Esophagus (tissue), 2 donors: Measurements from ENCODE around the gene HHATL. TPM values are rescaled to one million over a fixed set of nuclear protein-coding genes. Genes with fewer than 3 reads are reported as not detected.

Experiments used
- H3K27ac ChIP-seq, 2 donors: one replicate each; pipeline ENCODE4 v1.5.1; 2013; ENCODE audit warnings: low read depth in 2 of 2, mild to moderate bottlenecking in 2 of 2, inconsistent platforms in 1 of 2, low read length in 1 of 2, moderate library complexity in 1 of 2
- H3K27me3 ChIP-seq, 2 donors: one replicate each; pipeline ENCODE4 v1.6.1; 2013; ENCODE audit warnings: low read length in 2 of 2, control low read depth in 1 of 2, mild to moderate bottlenecking in 1 of 2; ENCODE audit not compliant: insufficient read depth in 2 of 2, control insufficient read depth in 1 of 2
- H3K36me3 ChIP-seq, 2 donors: one replicate each; pipeline ENCODE4 v1.6.1; 2013; ENCODE audit warnings: low read length in 1 of 2; ENCODE audit not compliant: control insufficient read depth in 2 of 2, insufficient read depth in 2 of 2
- H3K4me1 ChIP-seq, 2 donors: one replicate each; pipeline ENCODE4 v1.6.1; 2013; ENCODE audit warnings: low read length in 1 of 2; ENCODE audit not compliant: control insufficient read depth in 2 of 2, insufficient read depth in 2 of 2
- H3K4me3 ChIP-seq, 2 donors: one replicate each; pipeline ENCODE4 v1.5.1; 2013; ENCODE audit warnings: low read length in 2 of 2, mild to moderate bottlenecking in 2 of 2, low read depth in 1 of 2, moderate library complexity in 1 of 2
- H3K9me3 ChIP-seq, 2 donors: one replicate each; pipeline ENCODE4 v1.6.1; 2013; ENCODE audit warnings: mild to moderate bottlenecking in 2 of 2, low read depth in 1 of 2, low read length in 1 of 2, moderate library complexity in 1 of 2; ENCODE audit not compliant: control insufficient read depth in 2 of 2, insufficient read depth in 1 of 2
- WGBS, 2 donors: extraction: QIAGEN DNeasy Blood & Tissue Kit; methylation state at CpG; one replicate each; pipeline ENCODE4 v1.1.7; 2013; 5-methylcytosine and 5-hydroxymethylcytosine counted together
- polyA plus RNA-seq, 2 donors: library from polyadenylated mRNA; stranded (reverse); fragments of 200-250 nt; gene quantifications; one replicate each; pipeline ENCODE4 v1.2.3, GENCODE V29; 2013
- donor health status: healthy with polysubstance abuse.
- donor health status: Bipolar disorder and iron deficiency.

HHATL gene
- polyA plus RNA-seq, 2 donors = 0.12 to 0.41 TPM

DNA sequence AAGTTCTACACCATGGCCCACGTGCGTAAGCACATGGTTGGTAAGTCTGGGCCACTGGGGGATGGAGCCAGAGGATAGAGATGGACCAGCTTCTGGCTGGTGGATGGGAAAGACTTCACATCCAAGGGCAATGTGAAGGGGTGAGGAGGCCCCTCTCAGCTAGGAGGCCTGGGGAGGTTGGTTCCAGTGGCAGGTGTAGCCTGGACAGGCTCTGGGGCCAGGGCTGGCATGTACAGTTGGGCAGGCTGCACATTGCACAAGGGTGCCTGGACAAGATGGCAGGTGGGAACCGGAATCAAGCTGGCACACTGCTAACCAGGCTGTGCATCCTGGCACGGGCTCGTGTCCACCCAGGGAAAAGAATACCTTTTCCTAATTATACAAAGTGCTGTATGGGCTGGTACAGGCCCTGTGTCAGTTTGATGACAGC, 41.0 kb downstream of the HHATL start:
- Histone ChIP-seq H3K27me3 (no peaks in the 10 kb centered on the region), H3K27ac (no peak overlapping the region), H3K4me1 (peaks cover 6 to 14% of the 10 kb centered on the region in 2 donors), H3K4me3 (no peak overlapping the region), H3K36me3 (peaks cover 0 to 5% of the 10 kb centered on the region in 2 donors), H3K9me3 (no peaks in the 10 kb centered on the region)
- 82 to 93% methylated on average over 5 of the region's 5 CpGs for WGBS, 2 donors

GRCh38 chr3:42660898-42661297, 41.7 kb downstream of the HHATL start:
- WGBS, 2 donors = 63 to 77% methylated on average over 4 of the region's 4 CpGs
- peaks cover 0 to 5% of the 10 kb centered on the region in 2 donors for H3K36me3 ChIP-seq
- H3K27me3 ChIP-seq = no peaks in the 10 kb centered on the region
- no peak overlapping the region for H3K27ac ChIP-seq
- peaks cover 10 to 14% of the 10 kb centered on the region in 2 donors for H3K4me1 ChIP-seq
- H3K4me3 ChIP-seq = no peak overlapping the region
- no peaks in the 10 kb centered on the region for H3K9me3 ChIP-seq

GRCh38 chr3:42660131-42660715, 42.4 kb downstream of the HHATL start:
- Histone ChIP-seq H3K36me3 (peaks cover 0 to 5% of the 10 kb centered on the region in 2 donors), H3K27me3 (no peaks in the 10 kb centered on the region), H3K27ac (no peak overlapping the region), H3K4me1 (peaks cover 10 to 14% of the 10 kb centered on the region in 2 donors), H3K4me3 (no peak overlapping the region), H3K9me3 (no peaks in the 10 kb centered on the region)
- WGBS, 2 donors = 33 to 51% methylated on average over 6 of the region's 6 CpGs

GRCh38 chr3:42659451-42660130, 43.0 kb downstream of the HHATL start:
- H3K4me1 ChIP-seq = peaks cover 7 to 16% of the 10 kb centered on the region in 2 donors
- WGBS, 2 donors = 78 to 83% methylated on average over 24 to 25 of the region's 25 CpGs
- H3K36me3 ChIP-seq = peaks cover 0 to 5% of the 10 kb centered on the region in 2 donors
- no peaks in the 10 kb centered on the region for H3K27me3 ChIP-seq
- no peak overlapping the region for H3K27ac ChIP-seq
- no peaks in the 10 kb centered on the region for H3K9me3 ChIP-seq
- H3K4me3 ChIP-seq = no peak overlapping the region

- H3K4me1 ChIP-seq = peaks cover 7 to 16% of the 10 kb centered on the region in 2 donors
- no peak overlapping the region for H3K4me3 ChIP-seq
- H3K27me3 ChIP-seq = no peaks in the 10 kb centered on the region
- peaks cover 0 to 5% of the 10 kb centered on the region in 2 donors for H3K36me3 ChIP-seq
- WGBS, 2 donors = 72 to 85% methylated on average over 22 of the region's 22 CpGs
- H3K27ac ChIP-seq = no peak overlapping the region
- H3K9me3 ChIP-seq = no peaks in the 10 kb centered on the region
Measured at GRCh38 chr3:42658771-42659390, 43.7 kb downstream of the HHATL start.

DNA sequence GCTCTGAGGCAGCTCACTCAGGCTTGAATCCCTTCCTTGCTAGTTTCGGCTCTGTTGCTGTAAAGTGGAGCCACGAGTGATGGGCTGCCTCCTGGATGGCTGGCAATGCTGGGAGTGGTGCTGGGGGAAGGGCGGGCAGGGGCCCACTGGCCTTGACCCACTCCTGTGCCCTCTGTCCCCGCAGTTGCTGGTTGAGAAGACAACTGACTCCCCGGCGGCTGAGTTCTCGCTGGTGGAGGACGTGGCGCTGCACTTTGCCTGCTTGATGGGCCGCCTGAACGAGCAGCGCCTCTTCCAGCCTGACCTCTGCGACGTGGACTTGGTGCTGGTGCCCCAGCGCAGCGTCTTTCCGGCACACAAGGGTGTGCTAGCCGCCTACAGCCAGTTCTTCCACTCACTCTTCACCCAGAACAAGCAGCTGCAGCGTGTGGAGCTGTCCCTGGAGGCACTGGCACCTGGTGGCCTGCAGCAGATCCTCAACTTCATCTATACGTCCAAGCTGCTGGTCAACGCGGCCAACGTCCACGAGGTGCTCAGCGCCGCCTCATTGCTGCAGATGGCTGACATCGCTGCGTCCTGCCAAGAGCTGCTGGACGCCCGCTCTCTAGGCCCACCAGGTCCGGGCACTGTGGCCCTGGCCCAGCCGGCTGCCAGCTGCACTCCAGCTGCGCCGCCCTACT, 44.4 kb downstream of the HHATL start:
- Histone ChIP-seq H3K4me3 (no peak overlapping the region), H3K27ac (no peak overlapping the region), H3K4me1 (peaks cover 13 to 21% of the 10 kb centered on the region in 2 donors), H3K9me3 (no peaks in the 10 kb centered on the region), H3K36me3 (peaks cover 0 to 5% of the 10 kb centered on the region in 2 donors), H3K27me3 (no peaks in the 10 kb centered on the region)
- 89 to 90% methylated on average over 34 of the region's 34 CpGs for WGBS, 2 donors

- WGBS, 2 donors = 87 to 90% methylated on average over 4 of the region's 4 CpGs
- H3K27me3 ChIP-seq = no peaks in the 10 kb centered on the region
- no peak overlapping the region for H3K27ac ChIP-seq
- H3K9me3 ChIP-seq = no peaks in the 10 kb centered on the region
- H3K36me3 ChIP-seq = peaks cover 0 to 5% of the 10 kb centered on the region in 2 donors
- H3K4me3 ChIP-seq = no peak overlapping the region
- peaks cover 18 to 27% of the 10 kb centered on the region in 2 donors for H3K4me1 ChIP-seq
Measured at GRCh38 chr3:42657675-42658074, 44.9 kb downstream of the HHATL start.

- Histone ChIP-seq H3K27me3 (no peaks in the 10 kb centered on the region), H3K4me1 (peaks cover 23 to 34% of the 10 kb centered on the region in 2 donors), H3K36me3 (peaks cover 0 to 5% of the 10 kb centered on the region in 2 donors), H3K9me3 (no peaks in the 10 kb centered on the region), H3K4me3 (no peak overlapping the region), H3K27ac (peak overlapping the region in 1 of 2 donors; percentile 27)
- WGBS, 2 donors = 86% methylated on average over 9 of the region's 9 CpGs
Measured at GRCh38 chr3:42656680-42657610, 45.7 kb downstream of the HHATL start.
